Mucosa of descending colon (tissue), 3 donors: ENCODE data around the gene PEX6. TPM values are rescaled to one million over a fixed set of nuclear protein-coding genes. Genes with fewer than 3 reads are reported as not detected.
A peak's percentile ranks its signal among the peaks of the same experiment; 100 is the strongest.

Experiments used
- ATAC-seq: fragments of 200-7000 bp; cut with Tn5 transposase; one replicate; pipeline ENCODE4 v1.9.1; 2020; ENCODE audit warnings: mild to moderate bottlenecking, moderate library complexity
- DNase-seq, 3 donors: peaks; one replicate each; pipeline ENCODE4 v3.0.0-alpha.2; 2020
- H3K36me3 ChIP-seq: fragments of 200-600 bp; one replicate; pipeline ENCODE4 v1.8.0; 2021; ENCODE audit warnings: low read depth, mild to moderate bottlenecking
- H3K4me1 ChIP-seq: fragments of 200-600 bp; one replicate; pipeline ENCODE4 v1.8.0; 2021; ENCODE audit warnings: low read depth, mild to moderate bottlenecking
- H3K4me3 ChIP-seq: fragments of 200-600 bp; one replicate; pipeline ENCODE4 v1.8.0; 2021; ENCODE audit warnings: mild to moderate bottlenecking
- H3K9me3 ChIP-seq: fragments of 200-600 bp; one replicate; pipeline ENCODE4 v1.8.0; 2021; ENCODE audit warnings: mild to moderate bottlenecking
- CTCF ChIP-seq: fragments of 200-600 bp; IDR thresholded peaks from one replicate; pipeline ENCODE4 v1.8.0; 2022; ENCODE audit warnings: antibody characterized with exemption, mild to moderate bottlenecking
- intact Hi-C, 2 donors: fragments of 100-400 bp; cut with DNase I in 1 of 2; cut with micrococcal nuclease in 1 of 2; formaldehyde crosslinking; loops; one replicate each; pipeline versions ENCODE4 v1.11.0 to v1.11.1; 2022; cut with DNase I, micrococcal nuclease
- total RNA-seq, 3 donors: library from RNA; stranded (reverse); fragmentation: NEBNext Ultra II Directional in 2 of 3; extraction: Animal tissue kit (Norgen Biotek cat#: 25700) in 2 of 3; gene quantifications; one replicate each; pipeline versions ENCODE4 v1.2.1 to v1.2.4, GENCODE V29; 2021 to 2023
- donor health status: DM: no; HTN: no; CAD: no; lungs with moderate emphysema.
- donor health status: DM: no; HTN: no; CAD: no.
- donor health status: DM: no; HTN: yes; CAD: no.

PEX6 gene
- total RNA-seq, 3 donors from 2014 or later = 14.3 to 38.6 (median 20.6) TPM

DNA sequence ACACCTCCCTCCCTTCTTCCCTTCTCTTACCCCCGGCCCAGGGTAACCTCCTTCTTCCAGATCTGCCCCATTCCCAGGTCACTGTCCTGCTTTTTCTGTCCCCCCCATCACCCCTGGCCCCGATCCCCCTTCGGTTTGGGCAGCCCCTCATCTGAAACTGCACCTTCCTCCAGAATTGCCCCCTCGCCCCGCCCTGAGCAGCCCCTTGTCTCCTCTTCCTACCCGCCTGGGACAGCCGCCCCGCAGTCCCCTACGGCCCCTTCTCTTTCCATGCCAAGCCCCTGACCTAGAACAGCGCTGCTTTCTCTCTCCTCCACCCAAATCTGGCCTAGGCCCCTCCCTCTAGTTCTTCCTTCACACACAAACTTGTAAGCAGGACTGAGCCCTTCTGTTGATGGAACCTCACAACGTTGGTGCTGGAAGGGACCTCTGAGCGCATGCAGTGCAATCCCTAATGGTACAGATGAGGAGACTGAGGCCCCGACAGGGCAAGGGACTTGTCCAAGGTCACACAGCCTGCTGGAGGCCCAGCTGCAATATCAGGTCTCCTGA, 6.0 kb upstream of the PEX6 start:
- intact Hi-C loops = no loop called here
- H3K4me3 ChIP-seq = peak overlapping the region; percentile 81
- H3K4me1 ChIP-seq = peaks cover 22% of the 10 kb centered on the region
- no peaks in the 10 kb centered on the region for H3K36me3 ChIP-seq
- no peak for TF ChIP-seq CTCF
- ATAC-seq (peak; percentile 1), DNase-seq (peak in 1 of 3 donors; percentile 17)
- H3K9me3 ChIP-seq = no peaks in the 10 kb centered on the region

DNA sequence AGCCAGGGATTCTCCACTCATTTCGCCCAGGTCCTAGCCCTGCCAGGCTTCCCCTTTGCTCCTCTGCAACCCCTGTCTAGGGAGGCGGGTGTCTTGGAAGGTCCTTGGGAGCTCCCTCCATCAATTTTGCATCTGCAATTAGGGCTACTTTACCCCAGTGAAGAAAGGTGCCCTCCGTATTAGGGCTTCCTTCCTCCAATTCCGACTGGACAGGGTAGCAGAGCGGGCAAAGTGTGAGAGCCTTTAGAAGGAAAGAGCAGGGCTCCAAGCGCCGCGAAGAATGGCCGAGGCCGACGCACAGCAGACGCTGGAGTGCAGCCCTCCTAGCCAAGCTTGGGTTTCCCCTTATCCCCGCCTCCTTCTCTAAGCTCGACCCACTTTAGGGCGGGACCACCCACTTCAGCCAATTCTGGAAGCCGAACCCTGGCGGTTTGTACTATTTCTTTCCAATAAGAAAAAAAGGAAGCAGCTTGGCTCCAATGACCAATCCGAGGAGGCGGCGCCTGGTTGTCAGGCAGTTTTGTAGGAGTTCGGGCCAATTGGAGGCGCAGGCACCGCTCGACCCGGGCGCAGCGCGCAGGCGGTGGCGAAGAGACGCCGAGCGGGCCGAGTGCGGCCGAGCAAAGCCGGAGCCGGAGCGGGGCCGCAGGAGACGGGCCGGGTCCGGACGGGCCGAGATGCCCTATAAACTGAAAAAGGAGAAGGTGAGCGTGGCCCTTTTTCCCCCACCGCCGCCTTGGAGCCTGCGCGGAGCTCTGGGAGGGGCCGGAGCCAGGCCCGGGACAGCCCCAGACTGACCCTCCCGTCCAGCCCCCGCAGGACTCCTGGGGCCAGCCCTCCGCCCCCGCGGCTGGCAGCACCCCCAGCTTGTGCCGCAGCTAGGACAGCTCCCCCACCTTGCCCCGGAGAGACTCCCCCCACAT, 5.3 kb upstream of the PEX6 start, which contains the start of gene PPP2R5D:
PPP2R5D (plus strand) TSS at position 570 of the 923 bp plus-strand sequence; CDS start at position 678, 108 bp downstream.
- Histone ChIP-seq H3K4me3 (peak within 1 kb of the TSS; percentile 81), H3K36me3 (no peaks in the 10 kb centered on the region), H3K9me3 (no peaks in the 10 kb centered on the region), H3K4me1 (peaks cover 20% of the 10 kb centered on the region)
- intact Hi-C loops = no loop called here
- peak; percentile 95 for ATAC-seq
- TF ChIP-seq CTCF = no peak
- DNase-seq = peak; percentile 97 to 99 (median 98)

DNA sequence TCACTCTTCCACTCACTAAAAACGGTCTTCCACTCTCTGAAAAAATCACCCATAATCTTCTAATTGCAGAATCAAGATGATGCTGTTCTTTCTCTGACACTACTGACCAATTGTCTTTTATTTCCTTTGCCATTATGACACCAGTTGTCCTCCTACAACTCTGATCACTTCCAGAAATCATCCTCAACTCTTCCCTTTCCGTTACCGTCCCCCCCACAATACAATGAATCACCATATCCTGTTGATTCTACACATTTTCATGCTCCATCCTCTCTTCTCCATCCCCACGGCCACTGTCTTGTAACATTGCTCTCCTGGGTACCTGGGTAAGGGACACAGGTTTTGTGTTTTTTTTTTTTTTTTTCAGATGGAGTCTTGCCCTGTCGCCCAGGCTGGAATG, 2.9 kb upstream of the PEX6 start:
- DNase-seq (no peak), ATAC-seq (no peak)
- Histone ChIP-seq H3K4me1 (peaks cover 28% of the 10 kb centered on the region), H3K36me3 (no peaks in the 10 kb centered on the region), H3K9me3 (no peaks in the 10 kb centered on the region), H3K4me3 (no peak overlapping the region)
- intact Hi-C loops = no loop called here
- TF ChIP-seq CTCF = no peak

DNA sequence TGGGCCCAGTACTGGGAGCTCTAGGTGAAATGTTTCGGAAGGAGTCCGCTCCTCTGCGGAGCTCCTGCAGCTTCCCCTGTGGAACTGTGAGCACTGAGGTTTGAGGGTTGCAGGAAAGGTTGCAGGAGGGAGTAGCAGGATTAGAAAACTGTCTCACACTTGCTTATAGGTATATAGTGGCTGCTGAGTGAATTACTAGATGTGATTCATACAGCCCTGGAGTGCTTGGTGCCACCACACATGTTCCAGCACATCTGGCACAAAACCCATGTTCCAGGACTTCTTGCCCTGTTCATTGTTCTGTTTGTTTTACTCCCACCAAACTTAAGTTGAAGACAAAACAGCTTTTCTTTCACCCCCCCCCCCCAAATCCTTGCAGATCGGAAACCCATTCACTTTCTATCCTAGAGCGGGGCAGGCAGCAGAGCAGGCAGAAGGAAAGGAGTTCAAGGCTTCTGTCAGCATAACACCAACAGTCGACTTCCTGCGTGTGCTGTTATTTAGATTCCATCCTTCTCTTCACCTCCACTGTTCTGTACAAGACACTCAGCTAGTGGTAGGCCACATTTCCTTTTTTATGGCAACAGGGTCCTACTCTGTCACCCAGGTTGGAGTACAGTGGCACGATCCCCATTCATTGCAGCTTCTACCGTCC, 669 bp upstream of the PEX6 start:
- no peaks in the 10 kb centered on the region for H3K9me3 ChIP-seq
- H3K4me1 ChIP-seq = peaks cover 14% of the 10 kb centered on the region
- DNase-seq (peak in 1 of 3 donors; percentile 14), ATAC-seq (peak; percentile 5)
- intact Hi-C loops = no loop called here
- H3K4me3 ChIP-seq = no peak overlapping the region
- no peak for TF ChIP-seq CTCF
- no peaks in the 10 kb centered on the region for H3K36me3 ChIP-seq

- ATAC-seq = peak; percentile 64
- no peaks in the 10 kb centered on the region for H3K36me3 ChIP-seq
- intact Hi-C loops = no loop called here
These were observed 518 bp downstream of the PEX6 start for GRCh38 chr6:42978487-42978838.

More at GRCh38 chr6:42978487-42978838, 518 bp downstream of the PEX6 start:
- Histone ChIP-seq H3K4me1 (peaks cover 14% of the 10 kb centered on the region), H3K9me3 (no peaks in the 10 kb centered on the region), H3K4me3 (peak overlapping the region; percentile 69)
- no peak for TF ChIP-seq CTCF
- peak; percentile 42 to 69 (median 68) for DNase-seq
